Measurements from ENCODE around the gene DKKL1. TPM values are rescaled to one million over a fixed set of nuclear protein-coding genes. Genes with fewer than 3 reads are reported as not detected.
A peak's percentile ranks its signal among the peaks of the same experiment; 100 is the strongest.
"Not testable (repeated sequence)": the region's sequence is repeated elsewhere in the genome, so short reads cannot be mapped to it uniquely, and the experiment has no call there.

Gene DKKL1
- total and polyA plus RNA-seq, 12 donors: 0.20 to 0.54 (median 0.24) TPM; not detected in 8

DNA sequence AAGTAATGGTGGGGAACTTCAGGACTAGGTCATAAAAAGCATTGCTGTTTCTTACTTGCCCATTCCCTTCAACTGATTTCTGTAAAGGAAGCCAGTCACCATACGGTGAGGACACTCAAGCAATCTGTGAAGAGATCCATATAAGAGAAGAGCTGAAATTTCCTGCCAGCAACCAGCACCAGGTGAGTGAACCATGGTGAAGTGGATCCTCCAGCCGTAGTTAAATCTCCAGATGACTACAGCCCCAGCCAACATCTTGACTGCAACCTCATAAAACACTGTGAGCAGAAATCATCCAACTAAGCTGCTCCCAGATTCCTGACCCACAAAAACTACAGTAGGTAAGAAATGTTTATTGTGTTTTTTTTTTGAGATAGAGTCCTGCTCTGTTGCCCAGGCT is 34.9 kb upstream of the DKKL1 start:
- 93 to 100% methylated on average over 2 of the region's 2 CpGs for WGBS, 2 donors
- intact Hi-C loops (cut with DNase I): loop anchor here in 1 of 10 donors (10.0 kb wide), 1 partner anchor 104 kb away; no protein-coding TSS in a partner anchor
- no peak for ATAC-seq

DNA sequence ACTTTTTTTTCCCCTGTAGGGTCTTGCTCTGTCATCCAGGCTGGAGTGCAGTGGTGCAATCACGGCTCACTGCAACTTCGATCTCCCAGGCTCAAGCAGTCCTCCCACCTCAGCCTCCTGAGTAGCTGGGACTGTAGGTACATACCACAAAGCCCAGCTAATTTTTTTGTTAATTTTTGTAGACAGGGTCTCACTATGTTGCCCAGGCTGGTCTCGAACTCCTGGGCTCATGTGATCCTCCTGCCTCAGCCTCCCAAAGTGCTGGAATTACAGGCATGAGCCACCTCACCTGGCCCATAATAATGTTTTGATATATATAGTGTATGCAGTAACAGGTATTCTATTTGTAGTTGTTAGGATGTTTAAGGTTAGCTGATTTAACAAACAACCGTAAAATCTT is 32.5 kb upstream of the DKKL1 start:
- 96 to 97% methylated on average over 4 of the region's 4 CpGs for WGBS, 2 donors
- DNase-seq; intact Hi-C loops (cut with DNase I); H3K9me3 ChIP-seq; H3K27me3 ChIP-seq; H3K27ac ChIP-seq; ATAC-seq; H3K4me3 ChIP-seq; H3K36me3 ChIP-seq: not testable (repeated sequence)
- peaks cover 0 to 40% (median 0%) of the 10 kb centered on the region in 9 donors for H3K4me1 ChIP-seq

More for the DNA sequence above, 34.9 kb upstream of the DKKL1 start:
- no peaks in the 10 kb centered on the region for H3K9me3 ChIP-seq
- no peaks in the 10 kb centered on the region for H3K27me3 ChIP-seq
- TF ChIP-seq, protein P1, sequence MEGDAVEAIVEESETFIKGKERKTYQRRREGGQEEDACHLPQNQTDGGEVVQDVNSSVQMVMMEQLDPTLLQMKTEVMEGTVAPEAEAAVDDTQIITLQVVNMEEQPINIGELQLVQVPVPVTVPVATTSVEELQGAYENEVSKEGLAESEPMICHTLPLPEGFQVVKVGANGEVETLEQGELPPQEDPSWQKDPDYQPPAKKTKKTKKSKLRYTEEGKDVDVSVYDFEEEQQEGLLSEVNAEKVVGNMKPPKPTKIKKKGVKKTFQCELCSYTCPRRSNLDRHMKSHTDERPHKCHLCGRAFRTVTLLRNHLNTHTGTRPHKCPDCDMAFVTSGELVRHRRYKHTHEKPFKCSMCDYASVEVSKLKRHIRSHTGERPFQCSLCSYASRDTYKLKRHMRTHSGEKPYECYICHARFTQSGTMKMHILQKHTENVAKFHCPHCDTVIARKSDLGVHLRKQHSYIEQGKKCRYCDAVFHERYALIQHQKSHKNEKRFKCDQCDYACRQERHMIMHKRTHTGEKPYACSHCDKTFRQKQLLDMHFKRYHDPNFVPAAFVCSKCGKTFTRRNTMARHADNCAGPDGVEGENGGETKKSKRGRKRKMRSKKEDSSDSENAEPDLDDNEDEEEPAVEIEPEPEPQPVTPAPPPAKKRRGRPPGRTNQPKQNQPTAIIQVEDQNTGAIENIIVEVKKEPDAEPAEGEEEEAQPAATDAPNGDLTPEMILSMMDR (IDR thresholded peaks at IDR 0.05): no peak
- peaks cover 0 to 5% (median 0%) of the 10 kb centered on the region in 9 donors for H3K36me3 ChIP-seq
- no peak for DNase-seq
- H3K4me1 ChIP-seq: peaks cover 0 to 25% (median 0%) of the 10 kb centered on the region in 9 donors
- no peak overlapping the region for H3K4me3 ChIP-seq
- H3K27ac ChIP-seq: no peak overlapping the region

DNA sequence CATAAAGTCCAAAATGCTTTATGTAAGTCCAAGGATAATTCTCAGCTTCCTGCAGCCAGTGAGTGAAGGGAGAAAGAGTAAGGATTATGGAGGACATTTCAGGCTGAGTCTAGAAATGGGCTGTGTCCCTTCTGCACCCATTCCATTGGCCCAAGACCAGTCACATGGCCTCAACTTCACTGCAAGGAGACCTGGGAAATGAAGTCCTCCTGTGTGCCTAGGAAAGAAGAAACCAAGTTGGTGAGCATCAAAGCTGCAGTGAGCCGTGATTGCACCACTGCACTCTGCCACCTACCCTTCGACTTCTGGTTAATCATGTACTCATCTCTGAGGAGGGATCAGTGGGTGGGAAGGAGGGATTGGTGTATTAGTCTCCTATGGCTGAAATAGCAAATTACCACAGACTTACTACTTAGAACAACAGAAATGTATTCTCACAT is 32.0 kb upstream of the DKKL1 start:
- Histone ChIP-seq H3K36me3 (peaks cover 0 to 5% (median 0%) of the 10 kb centered on the region in 9 donors), H3K27ac (no peak overlapping the region), H3K4me1 (peaks cover 0 to 44% (median 0%) of the 10 kb centered on the region in 9 donors), H3K27me3 (no peaks in the 10 kb centered on the region), H3K4me3 (no peak overlapping the region), H3K9me3 (no peaks in the 10 kb centered on the region)
- WGBS, 2 donors: 85 to 89% methylated on average over 2 of the region's 2 CpGs
- ATAC-seq (peak; percentile 66 to 92 (median 76)), DNase-seq (no peak)
- intact Hi-C loops (cut with DNase I): no loop called here
- TF ChIP-seq, protein P1 (IDR thresholded peaks at IDR 0.05): no peak

DNA sequence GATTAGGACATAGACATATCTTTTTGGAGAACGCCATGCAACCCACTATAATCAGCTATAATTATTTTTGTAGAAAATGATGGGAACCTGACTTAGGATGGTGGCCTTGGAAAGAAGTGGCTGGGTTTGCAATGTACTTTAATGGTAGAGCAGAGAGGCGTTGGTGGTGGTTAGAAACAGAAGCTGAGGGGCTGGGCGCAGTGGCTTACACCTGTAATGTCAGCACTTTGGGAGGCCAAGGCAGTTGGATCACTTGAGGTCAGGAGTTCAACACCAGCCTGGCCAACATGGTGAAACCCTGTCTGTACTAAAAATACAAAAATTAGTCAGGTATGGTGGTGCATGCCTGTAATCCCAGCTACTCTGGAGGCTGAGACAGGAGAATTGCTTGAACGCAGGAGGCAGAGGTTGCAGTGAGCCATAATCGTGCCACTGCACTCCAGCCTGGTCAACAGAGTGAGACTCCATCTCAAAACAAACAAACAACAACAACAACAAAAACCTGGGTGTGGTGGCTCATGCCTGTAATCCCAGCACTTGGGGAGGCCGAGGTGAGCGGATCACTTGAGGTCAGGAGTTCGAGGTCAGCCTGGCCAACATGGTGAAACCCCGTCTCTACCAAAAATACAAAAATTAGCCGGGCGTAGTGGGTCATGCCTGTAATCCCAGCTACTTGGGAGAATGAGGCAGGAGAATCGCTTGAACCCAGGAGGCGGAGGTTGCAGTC is 30.8 kb upstream of the DKKL1 start:
- Histone ChIP-seq H3K4me1 (peaks cover 0 to 52% (median 0%) of the 10 kb centered on the region in 9 donors), H3K27ac (peak overlapping the region in 1 of 10 donors; percentile 88), H3K36me3 (peaks cover 0 to 13% (median 0%) of the 10 kb centered on the region in 9 donors)
- DNase-seq; H3K9me3 ChIP-seq; H3K27me3 ChIP-seq; H3K4me3 ChIP-seq; intact Hi-C loops (cut with DNase I); ATAC-seq: not testable (repeated sequence)
- WGBS, 2 donors: 90 to 92% methylated on average over 13 of the region's 13 CpGs

DNA sequence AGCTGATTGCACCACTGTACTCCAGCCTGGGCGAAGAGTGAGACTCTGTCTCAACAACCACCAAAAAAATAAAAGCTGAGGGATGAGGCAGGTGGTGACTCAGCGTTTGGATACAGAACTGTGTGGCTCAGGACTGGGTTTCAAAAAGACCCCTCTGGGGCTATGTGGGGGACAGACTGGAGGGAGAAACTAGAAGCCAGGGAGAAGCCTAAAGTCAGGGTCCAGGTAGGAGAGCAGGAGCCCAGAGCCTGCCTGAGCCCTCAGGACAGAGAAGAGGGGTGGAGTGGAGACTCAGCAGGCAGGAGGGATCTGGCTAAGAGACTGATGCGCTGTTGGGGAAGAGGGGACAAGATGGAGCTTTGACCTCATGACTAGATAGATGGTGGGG is 30.3 kb upstream of the DKKL1 start:
- DNase-seq: no peak
- Histone ChIP-seq H3K36me3 (peaks cover 0 to 18% (median 0%) of the 10 kb centered on the region in 9 donors), H3K9me3 (no peaks in the 10 kb centered on the region), H3K4me1 (peaks cover 0 to 52% (median under 1%) of the 10 kb centered on the region in 9 donors), H3K27ac (peak overlapping the region in 1 of 10 donors; percentile 88), H3K4me3 (no peak overlapping the region), H3K27me3 (no peaks in the 10 kb centered on the region)
- ATAC-seq: no peak
- WGBS, 2 donors: 77 to 84% methylated on average over 3 of the region's 3 CpGs
- TF ChIP-seq, protein P1 (IDR thresholded peaks at IDR 0.05): no peak
- intact Hi-C loops (cut with DNase I): no loop called here
